Tibial nerve (tissue), 4 donors: ENCODE results near the gene ADIPOR2.
"Not testable (repeated sequence)": the region's sequence is repeated elsewhere in the genome, so short reads cannot be mapped to it uniquely, and the experiment has no call there.

Source experiments
- EP300 ChIP-seq, 2 donors: sonication (generic); formaldehyde crosslinking; IDR thresholded peaks; one replicate each; pipeline ENCODE4 v1.6.1; 2017; ENCODE audit warnings: antibody characterized with exemption in 2 of 2, mild to moderate bottlenecking in 1 of 2
- POLR2A ChIP-seq, 2 donors: fragments of 450-650 bp; IDR thresholded peaks; one replicate each; pipeline ENCODE4 v1.6.1; 2017; ENCODE audit warnings: antibody characterized with exemption in 2 of 2, mild to moderate bottlenecking in 2 of 2, moderate library complexity in 2 of 2
- TF ChIP-seq, protein P1 (sequence below), 5 experiments: fragments of 200-600 bp in 3 of 5; fragments of 450-650 bp in 2 of 5; sonication (generic) in 3 of 5; IDR thresholded peaks; one replicate each; pipeline ENCODE4 v1.5.1; 2016 to 2019; ENCODE audit warnings: antibody characterized with exemption in 5 of 5, mild to moderate bottlenecking in 3 of 5, moderate library complexity in 2 of 5

DNA sequence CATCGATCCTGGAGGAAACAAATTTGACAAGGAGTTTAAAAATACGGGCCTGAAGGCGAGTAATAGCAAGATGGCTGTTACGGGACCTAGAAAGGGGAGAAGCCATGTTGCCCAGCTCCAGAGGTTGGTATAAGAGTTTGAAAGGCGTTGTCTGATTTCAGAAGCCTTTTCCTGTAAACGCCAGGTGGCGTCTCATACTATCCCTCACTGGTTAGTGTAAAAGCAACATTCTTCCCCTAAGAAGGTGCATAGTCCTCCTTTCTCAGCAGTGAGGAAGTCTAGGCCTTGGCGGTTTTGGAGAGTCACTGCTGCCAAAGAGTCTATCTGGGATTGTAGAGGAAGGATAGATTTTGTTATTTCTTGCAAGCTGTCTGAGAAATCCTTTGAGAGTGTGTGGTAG, 20.0 kb downstream of the ADIPOR2 start:
- TF ChIP-seq, protein P1, sequence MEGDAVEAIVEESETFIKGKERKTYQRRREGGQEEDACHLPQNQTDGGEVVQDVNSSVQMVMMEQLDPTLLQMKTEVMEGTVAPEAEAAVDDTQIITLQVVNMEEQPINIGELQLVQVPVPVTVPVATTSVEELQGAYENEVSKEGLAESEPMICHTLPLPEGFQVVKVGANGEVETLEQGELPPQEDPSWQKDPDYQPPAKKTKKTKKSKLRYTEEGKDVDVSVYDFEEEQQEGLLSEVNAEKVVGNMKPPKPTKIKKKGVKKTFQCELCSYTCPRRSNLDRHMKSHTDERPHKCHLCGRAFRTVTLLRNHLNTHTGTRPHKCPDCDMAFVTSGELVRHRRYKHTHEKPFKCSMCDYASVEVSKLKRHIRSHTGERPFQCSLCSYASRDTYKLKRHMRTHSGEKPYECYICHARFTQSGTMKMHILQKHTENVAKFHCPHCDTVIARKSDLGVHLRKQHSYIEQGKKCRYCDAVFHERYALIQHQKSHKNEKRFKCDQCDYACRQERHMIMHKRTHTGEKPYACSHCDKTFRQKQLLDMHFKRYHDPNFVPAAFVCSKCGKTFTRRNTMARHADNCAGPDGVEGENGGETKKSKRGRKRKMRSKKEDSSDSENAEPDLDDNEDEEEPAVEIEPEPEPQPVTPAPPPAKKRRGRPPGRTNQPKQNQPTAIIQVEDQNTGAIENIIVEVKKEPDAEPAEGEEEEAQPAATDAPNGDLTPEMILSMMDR (IDR thresholded peaks at IDR 0.05) = not testable (repeated sequence)
- TF ChIP-seq POLR2A, EP300 (IDR thresholded peaks at IDR 0.05): not testable (repeated sequence)
